Hepatocyte (in vitro differentiated cells): Measurements from ENCODE around the gene PTPRM. TPM values are rescaled to one million over a fixed set of nuclear protein-coding genes. Genes with fewer than 3 reads are reported as not detected.

Experiments
- DNase-seq: peaks from one replicate; pipeline ENCODE4 v3.0.0-alpha.2; 2016; ENCODE audit warnings: low spot score
- H2AFZ ChIP-seq: fragments of 200-600 bp; sonication (generic); 2 replicates; pipeline ENCODE4 v1.6.0; 2016; ENCODE audit warnings: antibody characterized with exemption, mild to moderate bottlenecking
- H3K27ac ChIP-seq: fragments of 200-600 bp; sonication (generic); 2 replicates; pipeline ENCODE4 v1.5.1; 2016; ENCODE audit warnings: mild to moderate bottlenecking
- H3K27me3 ChIP-seq: fragments of 200-600 bp; sonication (generic); 2 replicates; pipeline ENCODE4 v1.6.1; 2016
- H3K36me3 ChIP-seq: fragments of 200-600 bp; sonication (generic); replicated peaks from 2 replicates; pipeline ENCODE4 v1.5.1; 2016; ENCODE audit warnings: low read depth; ENCODE audit not compliant: insufficient read depth
- H3K4me1 ChIP-seq: fragments of 200-600 bp; sonication (generic); 2 replicates; pipeline ENCODE4 v1.5.1; 2016; ENCODE audit warnings: mild to moderate bottlenecking, moderate library complexity; ENCODE audit not compliant: insufficient read depth
- H3K4me2 ChIP-seq: fragments of 200-600 bp; sonication (generic); 2 replicates; pipeline ENCODE4 v1.6.0; 2016
- H3K4me3 ChIP-seq: fragments of 200-600 bp; sonication (generic); 2 replicates; pipeline ENCODE4 v1.5.1; 2016; ENCODE audit warnings: mild to moderate bottlenecking
- H3K79me2 ChIP-seq: fragments of 200-600 bp; sonication (generic); 2 replicates; pipeline ENCODE4 v1.6.0; 2017; ENCODE audit warnings: mild to moderate bottlenecking
- H3K9me2 ChIP-seq: fragments of 200-600 bp; sonication (generic); replicated peaks from 2 replicates; pipeline ENCODE4 v1.6.0; 2017; ENCODE audit warnings: mild to moderate bottlenecking; ENCODE audit not compliant: insufficient read depth
- H3K9me3 ChIP-seq: fragments of 200-600 bp; sonication (generic); 2 replicates; pipeline ENCODE4 v1.5.1; 2016; ENCODE audit warnings: low read depth, mild to moderate bottlenecking
- H4K20me1 ChIP-seq: fragments of 200-600 bp; sonication (generic); 2 replicates; pipeline ENCODE4 v1.6.0; 2016; ENCODE audit warnings: mild to moderate bottlenecking; ENCODE audit not compliant: insufficient read depth, poor library complexity, severe bottlenecking
- EZH2 ChIP-seq: fragments of 200-600 bp; sonication (generic); IDR thresholded peaks from 2 replicates; pipeline ENCODE4 v1.6.1; 2016; ENCODE audit warnings: antibody characterized with exemption, mild to moderate bottlenecking, borderline replicate concordance
- EZH2phosphoT487 ChIP-seq: fragments of 200-600 bp; sonication (generic); IDR thresholded peaks from one replicate; pipeline ENCODE4 v1.6.1; 2018; ENCODE audit warnings: antibody characterized with exemption, mild to moderate bottlenecking, low read depth, moderate library complexity; ENCODE audit not compliant: unreplicated experiment, severe bottlenecking
- WGBS: methylation state at CpG from one replicate; pipeline ENCODE4 v1.1.6; 2016; ENCODE audit warnings: low lambda C conversion rate; ENCODE audit errors: missing lambda C conversion rate; 5-methylcytosine and 5-hydroxymethylcytosine counted together
- polyA plus RNA-seq: library from polyadenylated mRNA; unstranded; fragments of >200 nt; fragmentation: Nextera tagmentation; extraction: Ambion mirVana; gene quantifications from 2 replicates; pipeline ENCODE4 v1.2.1, GENCODE V29; 2016
- total RNA-seq: library from RNA; depleted of rRNA; stranded (reverse); fragments of >200 nt; gene quantifications from 2 replicates; pipeline ENCODE4 v1.2.3, GENCODE V29; 2014
- TF ChIP-seq, protein P1 (sequence below): fragments of 200-600 bp; sonication (generic); IDR thresholded peaks from 2 replicates; pipeline ENCODE4 v1.5.1; 2016; ENCODE audit warnings: antibody characterized with exemption, mild to moderate bottlenecking; ENCODE audit not compliant: poor library complexity

Gene PTPRM
- total and polyA plus RNA-seq, 2 experiments from 2014 or later: 26.1 to 47.4 TPM

GRCh38 chr18:7817575-7818230 lies 250.6 kb downstream of the PTPRM start:
- Histone ChIP-seq H2AFZ (no peak overlapping the region), H3K4me3 (no peak overlapping the region), H4K20me1 (no peaks in the 10 kb centered on the region), H3K9me2 (no peaks in the 10 kb centered on the region), H3K36me3 (no peaks in the 10 kb centered on the region), H3K27ac (peak overlapping the region; percentile 38), H3K4me2 (no peak overlapping the region), H3K9me3 (peaks cover 9% of the 10 kb centered on the region), H3K4me1 (peaks cover 7% of the 10 kb centered on the region), H3K27me3 (no peaks in the 10 kb centered on the region), H3K79me2 (peaks cover 3% of the 10 kb centered on the region)
- 49% methylated on average over 8 of the region's 8 CpGs for WGBS
- TF ChIP-seq EZH2phosphoT487: no peak
- TF ChIP-seq EZH2: no peak
- TF ChIP-seq, protein P1, sequence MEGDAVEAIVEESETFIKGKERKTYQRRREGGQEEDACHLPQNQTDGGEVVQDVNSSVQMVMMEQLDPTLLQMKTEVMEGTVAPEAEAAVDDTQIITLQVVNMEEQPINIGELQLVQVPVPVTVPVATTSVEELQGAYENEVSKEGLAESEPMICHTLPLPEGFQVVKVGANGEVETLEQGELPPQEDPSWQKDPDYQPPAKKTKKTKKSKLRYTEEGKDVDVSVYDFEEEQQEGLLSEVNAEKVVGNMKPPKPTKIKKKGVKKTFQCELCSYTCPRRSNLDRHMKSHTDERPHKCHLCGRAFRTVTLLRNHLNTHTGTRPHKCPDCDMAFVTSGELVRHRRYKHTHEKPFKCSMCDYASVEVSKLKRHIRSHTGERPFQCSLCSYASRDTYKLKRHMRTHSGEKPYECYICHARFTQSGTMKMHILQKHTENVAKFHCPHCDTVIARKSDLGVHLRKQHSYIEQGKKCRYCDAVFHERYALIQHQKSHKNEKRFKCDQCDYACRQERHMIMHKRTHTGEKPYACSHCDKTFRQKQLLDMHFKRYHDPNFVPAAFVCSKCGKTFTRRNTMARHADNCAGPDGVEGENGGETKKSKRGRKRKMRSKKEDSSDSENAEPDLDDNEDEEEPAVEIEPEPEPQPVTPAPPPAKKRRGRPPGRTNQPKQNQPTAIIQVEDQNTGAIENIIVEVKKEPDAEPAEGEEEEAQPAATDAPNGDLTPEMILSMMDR: no peak
- peak; percentile 31 for DNase-seq

DNA sequence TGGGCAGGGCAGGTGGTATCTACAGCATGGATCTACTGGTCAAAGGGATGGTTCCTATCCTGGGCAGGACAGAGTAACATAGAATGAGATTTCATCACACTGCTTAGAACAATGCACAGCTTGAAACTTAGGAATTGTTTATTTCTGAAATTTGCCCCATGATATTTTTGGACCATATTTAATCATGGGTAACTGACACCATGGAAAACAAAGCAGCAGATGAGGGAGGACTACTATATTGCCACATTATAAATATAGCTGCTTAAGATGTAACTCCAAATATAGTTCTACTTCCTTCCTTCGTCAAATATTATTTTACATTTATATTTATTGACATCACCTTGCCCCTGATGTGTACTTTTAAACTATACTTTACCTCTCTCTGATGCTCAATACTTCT lies 254.7 kb downstream of the PTPRM start:
- H3K4me3 ChIP-seq: no peak overlapping the region
- no peak for TF ChIP-seq EZH2phosphoT487
- TF ChIP-seq, protein P1: no peak
- TF ChIP-seq EZH2: no peak
- no peaks in the 10 kb centered on the region for H3K9me3 ChIP-seq
- 85% methylated on average over 1 of the region's 1 CpG for WGBS
- H3K36me3 ChIP-seq: no peaks in the 10 kb centered on the region
- H3K9me2 ChIP-seq: no peaks in the 10 kb centered on the region
- no peaks in the 10 kb centered on the region for H4K20me1 ChIP-seq
- no peak overlapping the region for H2AFZ ChIP-seq
- H3K27ac ChIP-seq: no peak overlapping the region
- no peak for DNase-seq
- H3K27me3 ChIP-seq: no peaks in the 10 kb centered on the region
- H3K79me2 ChIP-seq: peaks cover 3% of the 10 kb centered on the region
- no peak overlapping the region for H3K4me2 ChIP-seq
- H3K4me1 ChIP-seq: peaks cover 7% of the 10 kb centered on the region

DNA sequence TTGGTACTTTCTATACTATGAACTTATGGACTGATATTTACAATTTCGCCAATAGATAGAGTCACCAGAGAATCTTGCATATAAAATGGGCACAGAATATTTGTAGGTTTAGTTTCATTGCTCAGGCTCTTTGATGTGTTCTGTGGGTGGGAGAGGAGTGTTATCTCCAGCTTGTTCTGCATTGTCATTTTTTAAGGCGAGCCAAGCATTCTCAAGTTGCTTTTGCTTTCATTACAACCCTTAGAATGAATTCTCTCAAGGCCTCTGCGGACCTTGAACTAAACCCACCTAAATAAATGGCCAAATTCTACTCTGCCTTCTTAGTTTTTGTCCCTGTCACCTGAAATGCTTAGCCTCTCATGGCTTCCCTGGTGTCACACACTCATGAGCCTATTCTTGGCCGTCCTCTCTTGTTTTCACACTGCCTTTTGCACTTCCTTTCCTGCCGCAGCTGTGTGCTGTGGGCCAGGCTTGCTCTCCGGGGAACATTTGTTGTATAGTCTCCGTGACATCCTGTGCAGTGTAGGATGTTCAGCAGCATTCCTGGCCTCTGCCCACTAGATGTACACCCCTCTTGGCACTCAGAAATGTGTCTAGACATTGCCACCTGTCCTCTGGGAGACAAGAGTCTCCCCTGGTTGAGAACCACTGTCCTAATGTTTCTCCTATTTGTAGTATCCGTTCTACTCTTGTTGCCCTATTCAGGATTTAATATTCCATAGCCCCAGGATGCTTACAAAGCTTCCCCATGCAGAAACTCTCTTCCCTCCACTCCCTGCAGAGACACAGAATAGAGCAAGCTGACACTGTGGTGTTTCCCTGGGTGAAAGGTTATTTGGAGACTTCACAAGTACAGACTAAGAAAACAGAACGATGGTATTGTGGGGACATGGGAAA lies 255.6 kb downstream of the PTPRM start:
- Histone ChIP-seq H3K27me3 (no peaks in the 10 kb centered on the region), H3K9me3 (no peaks in the 10 kb centered on the region), H3K4me1 (peaks cover 7% of the 10 kb centered on the region), H4K20me1 (no peaks in the 10 kb centered on the region), H3K4me3 (no peak overlapping the region), H3K4me2 (no peak overlapping the region), H3K36me3 (no peaks in the 10 kb centered on the region), H3K9me2 (no peaks in the 10 kb centered on the region), H2AFZ (no peak overlapping the region), H3K27ac (no peak overlapping the region), H3K79me2 (peaks cover 3% of the 10 kb centered on the region)
- DNase-seq: no peak
- no peak for TF ChIP-seq EZH2
- TF ChIP-seq, protein P1: no peak
- TF ChIP-seq EZH2phosphoT487: no peak
- 66% methylated on average over 9 of the region's 9 CpGs for WGBS
